ENCODE results near the gene NAB2.
"Not testable (repeated sequence)": the region's sequence is repeated elsewhere in the genome, so short reads cannot be mapped to it uniquely, and the experiment has no call there.

NAB2 gene

GRCh38 chr12:57107456-57108155 is 18.7 kb downstream of the NAB2 start:
- H3K4me3 Mint-ChIP-seq = peak overlapping the region; percentile 51
- ATAC-seq = no peak
- H3K4me1 Mint-ChIP-seq = peaks cover 70% of the 10 kb centered on the region
- H3K9me3 Mint-ChIP-seq = no peaks in the 10 kb centered on the region
- H3K36me3 Mint-ChIP-seq (ENCODE audit: low read depth) = peaks cover 64% of the 10 kb centered on the region
- peak overlapping the region; percentile 87 for H3K27ac Mint-ChIP-seq
- no peak for DNase-seq
- H3K27me3 Mint-ChIP-seq = no peaks in the 10 kb centered on the region

DNA sequence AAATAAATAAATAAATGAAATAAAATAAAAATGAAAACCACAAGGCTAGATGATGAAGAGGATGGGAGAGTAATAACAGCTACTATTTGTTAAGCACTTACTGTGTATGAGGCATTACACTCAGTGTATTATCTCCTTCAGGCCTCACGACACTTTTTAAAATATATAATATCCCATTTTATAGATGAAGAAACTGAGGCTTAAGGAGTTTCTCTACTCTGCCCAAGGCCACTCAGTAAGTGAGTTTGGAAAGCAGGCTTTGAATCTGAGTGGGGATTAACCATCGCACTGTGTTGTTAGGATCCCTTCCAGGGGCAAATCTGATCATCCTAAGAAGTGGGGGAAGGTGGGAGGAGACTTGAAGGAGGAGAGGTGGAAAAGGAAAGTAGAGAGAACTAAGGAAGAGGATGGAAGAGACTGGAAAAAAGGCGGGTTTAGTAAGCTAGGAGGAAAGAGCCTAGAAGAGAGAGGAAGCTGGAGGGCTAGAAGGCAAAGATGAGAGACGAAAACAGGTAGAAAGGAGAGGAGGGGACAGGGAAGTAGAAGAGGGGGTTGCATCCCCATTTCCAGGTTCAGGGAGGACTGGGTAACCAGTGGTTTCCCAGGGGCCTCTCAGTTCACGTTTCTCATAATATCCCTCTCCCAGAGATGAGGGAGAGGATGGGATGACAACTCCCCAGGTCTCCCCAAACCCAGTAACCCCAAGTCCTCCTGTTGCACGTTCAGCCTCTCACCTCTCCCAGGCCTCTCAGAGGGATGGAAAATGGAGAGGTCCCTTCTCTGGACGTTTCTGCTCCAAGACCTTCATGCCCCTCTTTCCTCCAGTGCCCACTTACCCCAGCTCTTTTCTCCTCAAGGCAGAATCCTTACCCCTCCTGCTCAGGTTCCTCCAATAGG is 20.5 kb downstream of the NAB2 start:
- peak overlapping the region; percentile 96 for H3K27ac Mint-ChIP-seq
- H3K9me3 Mint-ChIP-seq = no peaks in the 10 kb centered on the region
- peaks cover 49% of the 10 kb centered on the region for H3K36me3 Mint-ChIP-seq (ENCODE audit: low read depth)
- peak overlapping the region; percentile 98 for H3K4me3 Mint-ChIP-seq
- ATAC-seq (no peak), DNase-seq (no peak)
- H3K27me3 Mint-ChIP-seq = no peaks in the 10 kb centered on the region
- peaks cover 61% of the 10 kb centered on the region for H3K4me1 Mint-ChIP-seq

DNA sequence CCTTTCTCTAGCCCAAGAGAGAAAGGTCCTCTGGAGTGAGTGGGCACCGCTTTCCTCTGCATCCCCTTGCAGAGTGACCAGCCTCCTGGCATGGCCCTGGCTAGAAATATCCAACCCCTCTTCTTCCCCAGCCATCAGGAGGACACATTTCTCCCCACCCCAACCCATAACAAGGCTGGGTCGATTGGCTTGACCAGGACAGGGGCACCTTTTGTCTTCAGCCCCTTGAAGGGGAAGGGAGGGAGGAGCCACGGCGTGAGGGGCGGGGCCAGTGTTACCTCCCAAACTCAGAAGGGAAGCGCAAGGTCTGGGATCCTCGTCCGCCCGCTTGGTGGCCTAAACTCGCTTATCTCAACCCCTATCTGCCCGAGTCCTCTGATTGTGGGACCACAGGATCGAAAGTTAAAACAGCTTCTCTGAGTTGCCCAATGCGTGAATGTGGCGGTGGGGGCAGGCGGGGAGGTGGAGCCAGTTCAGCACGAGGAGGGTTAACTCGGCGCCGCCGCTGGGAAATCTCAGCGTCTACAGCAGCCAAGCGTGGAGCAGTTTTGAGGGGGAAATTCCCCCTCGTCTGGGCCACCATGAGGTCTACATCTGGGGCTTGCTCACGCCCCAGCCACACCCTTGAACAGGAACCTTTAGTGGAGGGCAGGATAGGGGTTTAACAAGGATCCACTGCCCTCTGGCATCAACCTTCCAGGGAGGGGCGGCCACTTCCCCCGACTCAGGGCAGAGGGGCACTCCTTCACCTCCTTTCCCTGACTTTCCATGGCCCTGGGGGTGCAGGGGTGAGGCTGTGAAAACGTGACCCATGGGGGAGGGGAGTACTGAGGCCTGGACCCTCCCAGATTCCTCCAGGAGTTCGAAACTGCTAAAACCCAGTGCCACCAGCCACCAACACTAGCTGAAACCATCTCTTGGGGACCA is 21.5 kb downstream of the NAB2 start:
- peak; percentile 84 for DNase-seq
- peak; percentile 47 for ATAC-seq
- H3K9me3 Mint-ChIP-seq = no peaks in the 10 kb centered on the region
- H3K27me3 Mint-ChIP-seq = no peaks in the 10 kb centered on the region
- H3K36me3 Mint-ChIP-seq (ENCODE audit: low read depth) = peaks cover 43% of the 10 kb centered on the region
- H3K27ac Mint-ChIP-seq = peak overlapping the region; percentile 96
- H3K4me1 Mint-ChIP-seq = peaks cover 54% of the 10 kb centered on the region
- H3K4me3 Mint-ChIP-seq = peak overlapping the region; percentile 98

DNA sequence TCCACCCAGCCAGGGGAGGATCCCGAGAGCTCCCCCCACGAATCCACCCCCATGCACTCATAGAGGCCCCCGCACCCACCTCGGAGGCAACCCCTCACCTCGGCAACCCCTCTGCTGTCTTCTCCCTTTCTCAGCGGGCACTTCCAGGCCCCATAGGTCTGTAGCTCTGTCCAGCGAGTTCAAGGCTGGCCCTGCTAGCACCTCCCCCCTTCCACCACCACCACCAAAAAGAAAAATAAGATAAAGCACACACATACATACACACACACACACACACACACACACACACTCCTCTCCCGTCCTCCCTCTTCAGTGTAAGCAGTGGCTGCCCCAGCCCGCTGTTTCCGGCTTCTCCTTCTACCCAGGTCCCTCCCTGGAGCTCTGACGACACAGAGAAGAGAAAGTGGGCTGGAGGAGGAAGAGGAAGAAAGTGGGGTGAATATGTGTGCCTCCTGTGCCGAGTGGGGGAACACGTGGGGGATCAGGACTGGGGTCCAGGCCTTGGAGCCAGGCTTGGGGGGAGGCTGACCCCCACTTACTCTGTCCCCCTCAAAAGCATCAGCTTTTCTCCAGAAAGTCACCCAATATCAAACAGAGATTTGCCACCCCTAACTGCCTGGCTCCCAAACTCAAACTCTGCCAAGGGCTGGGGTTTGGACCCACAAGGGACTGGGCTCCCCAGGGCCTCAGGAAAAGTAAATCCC is 22.3 kb downstream of the NAB2 start, which contains the start of gene STAT6:
STAT6 (minus strand) TSS at position 332 of the 704 bp plus-strand sequence. CDS start 3,084 bp downstream, outside the sequence.
- ATAC-seq = peak; percentile 65
- H3K27ac Mint-ChIP-seq = peak within 1 kb of the TSS; percentile 96

GRCh38 chr12:57112492-57113294 is 23.8 kb downstream of the NAB2 start:
- H3K36me3 Mint-ChIP-seq (ENCODE audit: low read depth) = peaks cover 27% of the 10 kb centered on the region
- peaks cover 38% of the 10 kb centered on the region for H3K4me1 Mint-ChIP-seq
- H3K27ac Mint-ChIP-seq = peak overlapping the region; percentile 96
- H3K27me3 Mint-ChIP-seq = no peaks in the 10 kb centered on the region
- ATAC-seq (no peak), DNase-seq (peak; percentile 92)
- peak overlapping the region; percentile 98 for H3K4me3 Mint-ChIP-seq
- H3K9me3 Mint-ChIP-seq = no peaks in the 10 kb centered on the region

More for the DNA sequence above, 22.3 kb downstream of the NAB2 start, which contains the start of gene STAT6:
- H3K36me3 Mint-ChIP-seq (ENCODE audit: low read depth) = peaks cover 40% of the 10 kb centered on the region
- H3K4me3 Mint-ChIP-seq = peak within 1 kb of the TSS; percentile 98
- peak; percentile 80 for DNase-seq
- no peaks in the 10 kb centered on the region for H3K9me3 Mint-ChIP-seq
- no peaks in the 10 kb centered on the region for H3K27me3 Mint-ChIP-seq
- H3K4me1 Mint-ChIP-seq = peaks cover 51% of the 10 kb centered on the region

GRCh38 chr12:57116580-57117281 is 27.8 kb downstream of the NAB2 start:
- DNase-seq (no peak), ATAC-seq (no peak)
- Mint-ChIP-seq H3K4me1 (peaks cover 27% of the 10 kb centered on the region), H3K4me3 (no peak overlapping the region), H3K9me3 (no peaks in the 10 kb centered on the region), H3K36me3 (ENCODE audit: low read depth) (no peaks in the 10 kb centered on the region), H3K27ac (no peak overlapping the region), H3K27me3 (no peaks in the 10 kb centered on the region)

DNA sequence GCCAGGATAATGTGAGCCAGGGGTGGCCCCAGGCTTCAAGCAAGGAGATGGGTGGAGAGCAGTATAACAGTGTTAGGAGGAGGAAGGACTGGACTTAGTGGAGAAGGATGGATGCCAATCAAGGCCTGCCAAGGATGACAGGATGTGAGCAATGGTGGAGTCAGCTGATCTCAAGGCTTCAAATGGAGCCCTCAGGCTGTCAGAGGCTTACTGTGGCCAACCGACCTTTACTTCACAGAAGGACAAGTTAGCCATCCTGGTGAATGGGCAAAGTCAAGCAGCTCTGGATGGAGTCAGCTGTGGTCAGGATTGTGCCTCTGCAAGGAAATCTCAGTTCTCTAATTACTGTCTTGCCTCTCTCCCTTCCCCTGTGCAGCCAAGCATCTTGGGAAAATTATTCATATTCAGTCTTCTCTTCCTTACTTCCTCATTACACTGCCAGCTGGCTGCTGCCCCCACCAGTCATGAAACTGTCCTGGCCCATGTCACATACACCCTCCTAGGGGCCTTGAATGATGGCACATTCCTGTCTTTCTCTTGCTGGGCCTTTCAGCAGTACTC is 29.9 kb downstream of the NAB2 start:
- Mint-ChIP-seq H3K27me3 (peaks cover 4% of the 10 kb centered on the region), H3K27ac (no peak overlapping the region)
- ATAC-seq = peak; percentile 76

GRCh38 chr12:57119294-57120085 is 30.6 kb downstream of the NAB2 start:
- Mint-ChIP-seq H3K9me3 (no peaks in the 10 kb centered on the region), H3K27me3 (peaks cover 4% of the 10 kb centered on the region), H3K4me3 (no peak overlapping the region), H3K36me3 (ENCODE audit: low read depth) (no peaks in the 10 kb centered on the region), H3K4me1 (peaks cover 13% of the 10 kb centered on the region), H3K27ac (no peak overlapping the region)
- ATAC-seq (no peak), DNase-seq (no peak)

More for the DNA sequence above, 29.9 kb downstream of the NAB2 start:
- DNase-seq = no peak
- Mint-ChIP-seq H3K36me3 (ENCODE audit: low read depth) (no peaks in the 10 kb centered on the region), H3K4me3 (no peak overlapping the region), H3K4me1 (peaks cover 13% of the 10 kb centered on the region), H3K9me3 (no peaks in the 10 kb centered on the region)

DNA sequence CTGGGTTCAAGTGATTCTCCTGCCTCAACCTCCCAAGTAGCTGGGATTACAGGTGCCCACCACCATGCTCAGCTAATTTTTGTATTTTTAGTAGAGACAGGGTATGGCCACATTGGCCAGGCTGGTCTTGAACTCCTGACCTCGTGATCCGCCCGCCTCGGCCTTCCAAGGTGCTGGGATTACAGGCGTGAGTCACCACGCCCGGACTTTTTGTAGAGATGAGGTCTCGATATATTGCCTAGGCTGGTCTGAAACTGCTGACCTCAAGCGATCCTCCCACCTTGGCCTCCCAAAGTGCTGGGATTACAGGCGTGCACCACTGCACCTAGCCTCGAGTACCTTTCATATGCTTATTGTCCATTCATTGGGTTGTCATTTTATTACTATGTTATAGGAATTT is 31.8 kb downstream of the NAB2 start:
- H3K36me3 Mint-ChIP-seq (ENCODE audit: low read depth); H3K9me3 Mint-ChIP-seq; ATAC-seq; H3K27ac Mint-ChIP-seq; H3K27me3 Mint-ChIP-seq; H3K4me3 Mint-ChIP-seq; DNase-seq: not testable (repeated sequence)
- H3K4me1 Mint-ChIP-seq = peaks cover 13% of the 10 kb centered on the region

GRCh38 chr12:57123813-57124212 is 34.9 kb downstream of the NAB2 start:
- no peak overlapping the region for H3K4me3 Mint-ChIP-seq

GRCh38 chr12:57124261-57124877 is 35.5 kb downstream of the NAB2 start:
- Mint-ChIP-seq H3K27ac (no peak overlapping the region), H3K4me1 (peaks cover 7% of the 10 kb centered on the region), H3K4me3 (no peak overlapping the region), H3K27me3 (peaks cover 15% of the 10 kb centered on the region), H3K9me3 (no peaks in the 10 kb centered on the region), H3K36me3 (ENCODE audit: low read depth) (no peaks in the 10 kb centered on the region)
- DNase-seq (peak; percentile 81), ATAC-seq (peak; percentile 64)

More at GRCh38 chr12:57123813-57124212, 34.9 kb downstream of the NAB2 start:
- H3K27ac Mint-ChIP-seq = no peak overlapping the region
- DNase-seq = no peak
- no peaks in the 10 kb centered on the region for H3K9me3 Mint-ChIP-seq
- peaks cover 15% of the 10 kb centered on the region for H3K27me3 Mint-ChIP-seq
- ATAC-seq = no peak
- H3K36me3 Mint-ChIP-seq (ENCODE audit: low read depth) = no peaks in the 10 kb centered on the region
- H3K4me1 Mint-ChIP-seq = peaks cover 12% of the 10 kb centered on the region

All from activated naive CD8-positive, alpha-beta T cell treated with anti-CD3 and anti-CD28 coated beads, Interleukin-2, amount 50 U/mL, for 24 hours (primary cell).